CD14-positive monocyte (primary cell): ENCODE results near the gene DTNBP1. TPM values are rescaled to one million over a fixed set of nuclear protein-coding genes. Genes with fewer than 3 reads are reported as not detected.

Source experiments
- DNase-seq, 3 donors: peaks; one replicate each; pipeline ENCODE4 v3.0.0-alpha.2; 2011 to 2022
- H2AFZ ChIP-seq: 2 replicates; pipeline ENCODE4 v1.6.0; 2012; ENCODE audit warnings: mild to moderate bottlenecking, low read depth, low read length, inconsistent platforms; ENCODE audit not compliant: insufficient read depth, poor library complexity, severe bottlenecking
- H3K27ac ChIP-seq, 2 donors: 1 replicate in 1 of 2; 2 replicates in 1 of 2; pipeline ENCODE4 v1.5.1; 2012 to 2013; ENCODE audit warnings: low read length in 2 of 2, control low read depth in 1 of 2, inconsistent platforms in 1 of 2, low read depth in 1 of 2, mild to moderate bottlenecking in 1 of 2
- H3K27me3 ChIP-seq, 2 donors: one replicate each; pipeline versions ENCODE4 v1.6.0 to v1.6.1; 2011 to 2013; ENCODE audit warnings: low read length in 2 of 2; ENCODE audit not compliant: control insufficient read depth in 2 of 2, insufficient read depth in 2 of 2
- H3K36me3 ChIP-seq, 2 donors: replicated peaks in 1 of 2; 1 replicate in 1 of 2; 2 replicates in 1 of 2; pipeline versions ENCODE4 v1.5.1 to v1.6.1; 2012 to 2013; ENCODE audit warnings: low read length in 2 of 2, control low read depth in 1 of 2, inconsistent platforms in 1 of 2, mild to moderate bottlenecking in 1 of 2; ENCODE audit not compliant: insufficient read depth in 2 of 2, control insufficient read depth in 1 of 2
- H3K4me1 ChIP-seq, 2 donors: 1 replicate in 1 of 2; 2 replicates in 1 of 2; pipeline versions ENCODE4 v1.5.1 to v1.6.1; 2012 to 2013; ENCODE audit warnings: low read length in 2 of 2, control low read depth in 1 of 2, inconsistent platforms in 1 of 2, mild to moderate bottlenecking in 1 of 2, moderate library complexity in 1 of 2; ENCODE audit not compliant: insufficient read depth in 2 of 2, control insufficient read depth in 1 of 2
- H3K4me2 ChIP-seq: replicated peaks from 2 replicates; pipeline ENCODE3; 2012; ENCODE audit warnings: low read length, moderate library complexity, mild to moderate bottlenecking; ENCODE audit not compliant: poor library complexity, severe bottlenecking; ENCODE audit errors: extremely low read depth
- H3K4me3 ChIP-seq, 3 experiments: fragments of 200-600 bp in 1 of 3; sonication (generic) in 1 of 3; replicated peaks in 1 of 3; 1 replicate in 2 of 3; 2 replicates in 1 of 3; pipeline ENCODE4 v1.5.1; 2011 to 2013; ENCODE audit warnings: low read length in 3 of 3, mild to moderate bottlenecking in 3 of 3, control low read depth in 2 of 3, low read depth in 2 of 3, inconsistent platforms in 1 of 3, moderate library complexity in 1 of 3
- H3K79me2 ChIP-seq: 2 replicates; pipeline ENCODE4 v1.6.0; 2012; ENCODE audit warnings: mild to moderate bottlenecking, control low read depth, inconsistent platforms, low read length, moderate library complexity; ENCODE audit not compliant: insufficient read depth
- H3K9ac ChIP-seq: 2 replicates; pipeline ENCODE4 v1.6.0; 2017; ENCODE audit warnings: low read length, mild to moderate bottlenecking; ENCODE audit not compliant: insufficient read depth, poor library complexity, severe bottlenecking
- H3K9me3 ChIP-seq, 2 donors: replicated peaks in 1 of 2; 1 replicate in 1 of 2; 2 replicates in 1 of 2; pipeline versions ENCODE4 v1.5.1 to v1.6.1; 2012 to 2013; ENCODE audit warnings: low read length in 2 of 2, control low read depth in 1 of 2; ENCODE audit not compliant: control insufficient read depth in 1 of 2, insufficient read depth in 1 of 2
- H4K20me1 ChIP-seq: 2 replicates; pipeline ENCODE4 v1.6.0; 2012; ENCODE audit warnings: mild to moderate bottlenecking, low read length, control low read depth, moderate library complexity; ENCODE audit not compliant: insufficient read depth
- H3K27ac Mint-ChIP-seq, 7 donors: one replicate each; pipeline ENCODE4 v1.8.0; 2020; ENCODE audit warnings: mild to moderate bottlenecking in 7 of 7, mixed read lengths in 7 of 7, moderate library complexity in 6 of 7, inconsistent platforms in 2 of 7
- H3K27me3 Mint-ChIP-seq, 3 donors: one replicate each; pipeline ENCODE4 v1.8.0; 2021 to 2022; ENCODE audit warnings: low read depth in 3 of 3, mild to moderate bottlenecking in 3 of 3, mixed read lengths in 3 of 3, moderate library complexity in 3 of 3, inconsistent platforms in 1 of 3
- H3K36me3 Mint-ChIP-seq, 2 donors: one replicate each; pipeline ENCODE4 v1.8.0; 2020; ENCODE audit warnings: mixed read lengths in 2 of 2, inconsistent platforms in 1 of 2, mild to moderate bottlenecking in 1 of 2
- H3K4me1 Mint-ChIP-seq: one replicate; pipeline ENCODE4 v1.8.0; 2020; ENCODE audit warnings: mild to moderate bottlenecking, mixed read lengths
- H3K4me3 Mint-ChIP-seq, 2 donors: one replicate each; pipeline ENCODE4 v1.8.0; 2020; ENCODE audit warnings: mild to moderate bottlenecking in 2 of 2, mixed read lengths in 2 of 2, moderate library complexity in 1 of 2
- H3K9me3 Mint-ChIP-seq, 7 donors: one replicate each; pipeline ENCODE4 v1.8.0; 2020 to 2022; ENCODE audit warnings: mixed read lengths in 7 of 7, mild to moderate bottlenecking in 6 of 7, moderate library complexity in 6 of 7, inconsistent platforms in 2 of 7
- CTCF ChIP-seq: fragments of 200-600 bp; IDR thresholded peaks from one replicate; pipeline ENCODE4 v1.8.0; 2022; ENCODE audit warnings: antibody characterized with exemption, mild to moderate bottlenecking
- WGBS: methylation state at CpG from one replicate; pipeline ENCODE4 v1.1.5; 2013; ENCODE audit warnings: missing lambda C conversion rate; ENCODE audit not compliant: insufficient coverage; 5-methylcytosine and 5-hydroxymethylcytosine counted together
- intact Hi-C, 2 donors: fragments of 100-400 bp; cut with micrococcal nuclease; formaldehyde crosslinking; loops; one replicate each; pipeline versions ENCODE4 v1.15.0 to v1.15.1; 2023
- polyA plus RNA-seq, 3 donors: library from polyadenylated mRNA; depleted of rRNA in 1 of 3; unstranded in 2 of 3; stranded (reverse) in 1 of 3; fragments of 300-500 nt in 2 of 3; fragments of >200 nt in 1 of 3; fragmentation: Illumina TruSeq in 2 of 3; gene quantifications; 1 replicate in 2 of 3; 2 replicates in 1 of 3; pipeline ENCODE4 v1.2.3, GENCODE V29; 2012 to 2021

Gene DTNBP1
- polyA plus RNA-seq, 3 donors: 19.7 to 26.9 (median 20.5) TPM

- 97% methylated on average over 7 of the region's 13 CpGs for WGBS
- Histone ChIP-seq H3K27ac (peak overlapping the region in 1 of 2 donors; percentile 20), H3K27me3 (no peaks in the 10 kb centered on the region), H3K4me1 (peaks cover 7 to 9% of the 10 kb centered on the region in 2 donors), H3K9me3 (no peaks in the 10 kb centered on the region), H3K4me2 (no peak overlapping the region), H3K79me2 (peaks cover 7% of the 10 kb centered on the region), H3K9ac (no peak overlapping the region), H2AFZ (no peak overlapping the region), H3K36me3 (peaks cover 99 to 100% of the 10 kb centered on the region in 2 donors), H4K20me1 (peaks cover 90% of the 10 kb centered on the region), H3K4me3 (no peak overlapping the region)
- TF ChIP-seq CTCF: no peak
- no peak for DNase-seq
- peaks cover 0 to 5% (median 4%) of the 10 kb centered on the region in 3 donors for H3K27me3 Mint-ChIP-seq
- intact Hi-C loops: no loop called here
- peak overlapping the region in 3 of 7 donors; percentile 14 to 73 (median 27) for H3K27ac Mint-ChIP-seq
- H3K4me3 Mint-ChIP-seq: no peak overlapping the region
- H3K4me1 Mint-ChIP-seq: peaks cover 10% of the 10 kb centered on the region
- no peaks in the 10 kb centered on the region for H3K9me3 Mint-ChIP-seq
- peaks cover 92 to 100% of the 10 kb centered on the region in 2 donors for H3K36me3 Mint-ChIP-seq
Observed at GRCh38 chr6:15516378-15516777, 146.4 kb downstream of the DTNBP1 start.

GRCh38 chr6:15515660-15516375 is 147.0 kb downstream of the DTNBP1 start:
- no peak overlapping the region for H3K9ac ChIP-seq
- no peak overlapping the region for H3K4me2 ChIP-seq
- H4K20me1 ChIP-seq: peaks cover 95% of the 10 kb centered on the region
- H3K9me3 ChIP-seq: no peaks in the 10 kb centered on the region
- Mint-ChIP-seq H3K9me3 (no peaks in the 10 kb centered on the region), H3K4me1 (peaks cover 10% of the 10 kb centered on the region), H3K4me3 (no peak overlapping the region), H3K27me3 (peaks cover 0 to 5% (median 4%) of the 10 kb centered on the region in 3 donors), H3K36me3 (peaks cover 94 to 100% of the 10 kb centered on the region in 2 donors), H3K27ac (peak overlapping the region in 5 of 7 donors; percentile 14 to 68 (median 45))
- intact Hi-C loops: no loop called here
- DNase-seq: no peak
- peaks cover 7 to 9% of the 10 kb centered on the region in 2 donors for H3K4me1 ChIP-seq
- WGBS: 100% methylated on average over 2 of the region's 18 CpGs
- H2AFZ ChIP-seq: no peak overlapping the region
- no peak overlapping the region for H3K4me3 ChIP-seq
- peaks cover 7% of the 10 kb centered on the region for H3K79me2 ChIP-seq
- TF ChIP-seq CTCF: no peak
- peaks cover 99 to 100% of the 10 kb centered on the region in 2 donors for H3K36me3 ChIP-seq
- H3K27ac ChIP-seq: peak overlapping the region in 1 of 2 donors; percentile 84
- H3K27me3 ChIP-seq: no peaks in the 10 kb centered on the region
